Stimulated activated memory B cell treated with anti-CD40 and anti-IgM and Interleukin-4, amounts not matched to agents 10 μg/mL and 1 μg/mL and 100 μg/mL, for 72 hours (primary cell): ENCODE results near the gene OR10AD1.

ENCODE experiments used
- ATAC-seq: fragments of 150-1000 bp; cut with Tn5 transposase; 2 replicates; pipeline ENCODE4 v1.10.0; 2021
- H3K27ac Mint-ChIP-seq: one replicate; pipeline ENCODE4 v1.8.0; 2022; ENCODE audit warnings: mild to moderate bottlenecking, mixed read lengths
- H3K27me3 Mint-ChIP-seq: one replicate; pipeline ENCODE4 v1.8.0; 2022; ENCODE audit warnings: mixed read lengths
- H3K36me3 Mint-ChIP-seq: one replicate; pipeline ENCODE4 v1.8.0; 2022; ENCODE audit warnings: mixed read lengths
- H3K4me1 Mint-ChIP-seq: one replicate; pipeline ENCODE4 v1.8.0; 2022; ENCODE audit warnings: mixed read lengths
- H3K4me3 Mint-ChIP-seq: one replicate; pipeline ENCODE4 v1.8.0; 2022; ENCODE audit warnings: mild to moderate bottlenecking, moderate library complexity, mixed read lengths
- H3K9me3 Mint-ChIP-seq: one replicate; pipeline ENCODE4 v1.8.0; 2022; ENCODE audit warnings: mixed read lengths

OR10AD1 gene

GRCh38 chr12:48183091-48183875 is 19.8 kb downstream of the OR10AD1 start, which contains the start of gene CCDC184:
Gene CCDC184, plus strand, starts transcription at chr12:48183644. Its CDS starts 479 bp downstream, at chr12:48184123.
- H3K4me3 Mint-ChIP-seq: peak within 1 kb of the TSS; percentile 91
- peak within 1 kb of the TSS; percentile 43 for H3K27ac Mint-ChIP-seq
- H3K9me3 Mint-ChIP-seq: no peaks in the 10 kb centered on the region
- H3K36me3 Mint-ChIP-seq: no peaks in the 10 kb centered on the region
- H3K27me3 Mint-ChIP-seq: peaks cover 44% of the 10 kb centered on the region
- peaks cover 32% of the 10 kb centered on the region for H3K4me1 Mint-ChIP-seq
- peak; percentile 82 for ATAC-seq

GRCh38 chr12:48182631-48183030 is 20.5 kb downstream of the OR10AD1 start:
- no peaks in the 10 kb centered on the region for H3K36me3 Mint-ChIP-seq
- H3K27ac Mint-ChIP-seq: peak overlapping the region; percentile 43
- peak overlapping the region; percentile 91 for H3K4me3 Mint-ChIP-seq
- H3K4me1 Mint-ChIP-seq: peaks cover 32% of the 10 kb centered on the region
- H3K9me3 Mint-ChIP-seq: no peaks in the 10 kb centered on the region
- ATAC-seq: no peak
- H3K27me3 Mint-ChIP-seq: peaks cover 44% of the 10 kb centered on the region

GRCh38 chr12:48180857-48181495 is 22.1 kb downstream of the OR10AD1 start:
- H3K36me3 Mint-ChIP-seq: no peaks in the 10 kb centered on the region
- H3K4me3 Mint-ChIP-seq: no peak overlapping the region
- no peaks in the 10 kb centered on the region for H3K9me3 Mint-ChIP-seq
- no peak overlapping the region for H3K27ac Mint-ChIP-seq
- peaks cover 54% of the 10 kb centered on the region for H3K27me3 Mint-ChIP-seq
- H3K4me1 Mint-ChIP-seq: peaks cover 27% of the 10 kb centered on the region
- ATAC-seq: no peak

GRCh38 chr12:48180424-48180823 is 22.7 kb downstream of the OR10AD1 start:
- H3K4me3 Mint-ChIP-seq: no peak overlapping the region
- H3K27ac Mint-ChIP-seq: no peak overlapping the region
- no peaks in the 10 kb centered on the region for H3K36me3 Mint-ChIP-seq
- peaks cover 54% of the 10 kb centered on the region for H3K27me3 Mint-ChIP-seq
- H3K9me3 Mint-ChIP-seq: no peaks in the 10 kb centered on the region
- H3K4me1 Mint-ChIP-seq: peaks cover 21% of the 10 kb centered on the region
- no peak for ATAC-seq

GRCh38 chr12:48179466-48179865 is 23.6 kb downstream of the OR10AD1 start:
- Mint-ChIP-seq H3K27me3 (peaks cover 47% of the 10 kb centered on the region), H3K4me1 (peaks cover 12% of the 10 kb centered on the region), H3K36me3 (no peaks in the 10 kb centered on the region), H3K9me3 (no peaks in the 10 kb centered on the region), H3K4me3 (no peak overlapping the region), H3K27ac (no peak overlapping the region)
- no peak for ATAC-seq

GRCh38 chr12:48177982-48178381 is 25.1 kb downstream of the OR10AD1 start:
- Mint-ChIP-seq H3K27me3 (peaks cover 41% of the 10 kb centered on the region), H3K4me3 (no peak overlapping the region), H3K4me1 (peaks cover 7% of the 10 kb centered on the region), H3K36me3 (no peaks in the 10 kb centered on the region), H3K9me3 (no peaks in the 10 kb centered on the region), H3K27ac (no peak overlapping the region)
- ATAC-seq: no peak

GRCh38 chr12:48176417-48176751 is 26.7 kb downstream of the OR10AD1 start:
- Mint-ChIP-seq H3K4me3 (no peak overlapping the region), H3K36me3 (no peaks in the 10 kb centered on the region), H3K27me3 (peaks cover 40% of the 10 kb centered on the region), H3K4me1 (no peaks in the 10 kb centered on the region), H3K27ac (no peak overlapping the region), H3K9me3 (no peaks in the 10 kb centered on the region)
- no peak for ATAC-seq

- ATAC-seq: no peak
- Mint-ChIP-seq H3K9me3 (no peaks in the 10 kb centered on the region), H3K36me3 (no peaks in the 10 kb centered on the region), H3K4me1 (no peaks in the 10 kb centered on the region), H3K4me3 (no peak overlapping the region), H3K27me3 (peaks cover 34% of the 10 kb centered on the region), H3K27ac (no peak overlapping the region)
These were observed 27.3 kb downstream of the OR10AD1 start for GRCh38 chr12:48175613-48176416.

GRCh38 chr12:48169011-48169410 is 34.1 kb downstream of the OR10AD1 start:
- no peak overlapping the region for H3K27ac Mint-ChIP-seq
- H3K27me3 Mint-ChIP-seq: peaks cover 15% of the 10 kb centered on the region
- no peak for ATAC-seq
- peaks cover 4% of the 10 kb centered on the region for H3K36me3 Mint-ChIP-seq
- H3K4me3 Mint-ChIP-seq: no peak overlapping the region
- H3K4me1 Mint-ChIP-seq: no peaks in the 10 kb centered on the region
- H3K9me3 Mint-ChIP-seq: no peaks in the 10 kb centered on the region

- Mint-ChIP-seq H3K9me3 (no peaks in the 10 kb centered on the region), H3K4me1 (no peaks in the 10 kb centered on the region), H3K27me3 (peaks cover 15% of the 10 kb centered on the region), H3K4me3 (no peak overlapping the region), H3K27ac (no peak overlapping the region), H3K36me3 (peaks cover 4% of the 10 kb centered on the region)
- ATAC-seq: peak; percentile 62
These were observed 37.8 kb downstream of the OR10AD1 start for GRCh38 chr12:48165089-48165981.

GRCh38 chr12:48164451-48164850 is 38.6 kb downstream of the OR10AD1 start:
- Mint-ChIP-seq H3K27me3 (peaks cover 15% of the 10 kb centered on the region), H3K36me3 (peaks cover 4% of the 10 kb centered on the region), H3K9me3 (no peaks in the 10 kb centered on the region), H3K27ac (no peak overlapping the region), H3K4me3 (no peak overlapping the region), H3K4me1 (no peaks in the 10 kb centered on the region)
- no peak for ATAC-seq

- no peak for ATAC-seq
- Mint-ChIP-seq H3K36me3 (peaks cover 4% of the 10 kb centered on the region), H3K4me3 (no peak overlapping the region), H3K4me1 (no peaks in the 10 kb centered on the region), H3K9me3 (no peaks in the 10 kb centered on the region), H3K27ac (no peak overlapping the region), H3K27me3 (peaks cover 15% of the 10 kb centered on the region)
These were observed 39.8 kb downstream of the OR10AD1 start for GRCh38 chr12:48163150-48163747.

- no peak overlapping the region for H3K27ac Mint-ChIP-seq
- peaks cover 6% of the 10 kb centered on the region for H3K27me3 Mint-ChIP-seq
- H3K36me3 Mint-ChIP-seq: peaks cover 2% of the 10 kb centered on the region
- no peaks in the 10 kb centered on the region for H3K9me3 Mint-ChIP-seq
- H3K4me3 Mint-ChIP-seq: no peak overlapping the region
- peaks cover 18% of the 10 kb centered on the region for H3K4me1 Mint-ChIP-seq
- no peak for ATAC-seq
These were observed 42.3 kb downstream of the OR10AD1 start for GRCh38 chr12:48160807-48161206.

GRCh38 chr12:48160046-48160445 is 43.0 kb downstream of the OR10AD1 start:
- Mint-ChIP-seq H3K36me3 (no peaks in the 10 kb centered on the region), H3K27ac (no peak overlapping the region), H3K4me1 (peaks cover 18% of the 10 kb centered on the region)

More at GRCh38 chr12:48160046-48160445, 43.0 kb downstream of the OR10AD1 start:
- no peaks in the 10 kb centered on the region for H3K27me3 Mint-ChIP-seq
- no peak for ATAC-seq
- no peaks in the 10 kb centered on the region for H3K9me3 Mint-ChIP-seq
- no peak overlapping the region for H3K4me3 Mint-ChIP-seq
